ENCODE measurements around the gene TMEM54.

TMEM54 gene

GRCh38 chr1:32928285-32928684 is 27.1 kb upstream of the TMEM54 start:
- TF ChIP-seq CTCF (conservative IDR thresholded peaks at IDR 0.05), result no peak
- H3K27ac ChIP-seq, result no peak overlapping the region

DNA sequence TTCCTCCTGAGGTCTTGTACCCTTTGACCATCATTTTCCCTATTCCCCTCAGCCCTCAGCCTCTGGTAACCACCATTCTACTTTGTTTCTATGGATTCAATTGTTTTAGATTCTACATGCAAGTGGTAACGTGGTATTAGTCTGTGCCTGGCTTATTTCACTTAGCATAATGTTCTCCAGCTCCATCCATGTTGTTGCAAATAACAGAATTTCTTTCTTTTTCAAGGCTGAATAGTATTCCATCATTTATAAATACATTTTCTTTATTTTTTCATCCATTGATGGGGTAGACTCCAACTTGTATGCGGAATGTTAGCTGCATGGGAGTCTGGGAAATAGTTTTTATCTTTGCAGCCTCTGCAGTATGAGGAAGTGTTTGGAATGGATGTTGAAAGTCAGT is 26.3 kb upstream of the TMEM54 start:
- no peak for TF ChIP-seq CTCF (conservative IDR thresholded peaks at IDR 0.05)
- H3K27ac ChIP-seq, result no peak overlapping the region

GRCh38 chr1:32926562-32926961 is 25.4 kb upstream of the TMEM54 start:
- no peak overlapping the region for H3K27ac ChIP-seq
- TF ChIP-seq CTCF (conservative IDR thresholded peaks at IDR 0.05), result no peak

- no peak overlapping the region for H3K27ac ChIP-seq
- TF ChIP-seq CTCF (conservative IDR thresholded peaks at IDR 0.05), result no peak
Observed at GRCh38 chr1:32925403-32926162, 24.4 kb upstream of the TMEM54 start.

GRCh38 chr1:32924881-32925344 is 23.7 kb upstream of the TMEM54 start:
- H3K27ac ChIP-seq, result no peak overlapping the region
- no peak for TF ChIP-seq CTCF (conservative IDR thresholded peaks at IDR 0.05)

- TF ChIP-seq CTCF (conservative IDR thresholded peaks at IDR 0.05), result no peak
- no peak overlapping the region for H3K27ac ChIP-seq
Observed at GRCh38 chr1:32920833-32921232, 19.6 kb upstream of the TMEM54 start.

GRCh38 chr1:32919811-32920733 is 18.9 kb upstream of the TMEM54 start:
- TF ChIP-seq CTCF (conservative IDR thresholded peaks at IDR 0.05), result no peak
- H3K27ac ChIP-seq, result no peak overlapping the region
